ENCODE data around the gene CNTNAP2. TPM values are rescaled to one million over a fixed set of nuclear protein-coding genes. Genes with fewer than 3 reads are reported as not detected.

Gene CNTNAP2
- total RNA-seq, 2 donors from 2014 or later: 171 to 228 TPM

DNA sequence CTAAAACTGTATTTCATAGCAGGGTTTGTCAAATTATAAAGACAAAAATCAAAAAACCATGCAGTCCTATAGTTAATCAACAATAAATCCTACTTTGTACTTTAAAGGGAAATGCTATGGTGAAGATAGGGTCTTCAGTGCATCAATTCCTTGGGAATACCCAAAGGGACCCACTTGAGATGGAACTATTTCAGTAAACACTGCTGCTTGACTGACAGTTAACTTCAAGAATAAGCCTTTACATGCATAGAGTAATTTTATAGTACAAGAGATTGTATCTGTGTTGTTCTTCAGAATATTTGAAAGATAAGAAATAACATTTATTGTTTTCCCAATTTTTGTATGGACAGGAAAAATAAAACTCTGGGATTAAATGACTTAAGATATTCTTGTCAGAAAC is 1179.6 kb downstream of the CNTNAP2 start:
- H3K4me3 Mint-ChIP-seq: no peak overlapping the region

DNA sequence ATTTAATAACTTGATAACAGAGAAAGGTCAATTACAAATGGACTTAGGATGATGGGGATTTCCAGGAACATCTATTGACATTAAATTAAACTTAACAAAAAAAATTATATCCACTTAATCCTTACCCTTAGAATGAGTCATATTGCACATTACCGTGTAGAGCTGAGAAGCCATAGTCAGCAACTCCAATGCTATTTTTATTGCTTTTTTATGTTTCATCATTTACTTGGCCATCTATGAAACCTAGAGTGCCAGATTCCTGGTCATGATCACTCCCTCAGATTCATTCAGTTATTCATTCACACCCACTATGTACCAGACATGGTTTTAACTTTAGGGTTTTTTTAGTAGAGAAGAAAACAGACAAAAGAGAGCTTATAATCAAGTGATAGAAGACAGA is 1180.4 kb downstream of the CNTNAP2 start:
- no peaks in the 10 kb centered on the region for H3K9me3 ChIP-seq (ENCODE audit: control insufficient read depth, low read length)
- 100% methylated on average over 1 of the region's 1 CpG; no CpG with 5 or more reads in 1 of the 2 experiments for WGBS, 2 experiments (ENCODE audit: insufficient coverage in 1 of 2, insufficient read length in 1 of 2)
- H3K36me3 Mint-ChIP-seq (ENCODE audit: low read depth): no peaks in the 10 kb centered on the region
- no peak overlapping the region for H3K4me3 Mint-ChIP-seq
- H3K27ac ChIP-seq (ENCODE audit: low read depth, low read length): no peak overlapping the region
- H3K4me3 ChIP-seq (ENCODE audit: low read length): no peak overlapping the region
- H3K27me3 Mint-ChIP-seq (ENCODE audit: insufficient read depth): no peaks in the 10 kb centered on the region
- TF ChIP-seq, protein P1, sequence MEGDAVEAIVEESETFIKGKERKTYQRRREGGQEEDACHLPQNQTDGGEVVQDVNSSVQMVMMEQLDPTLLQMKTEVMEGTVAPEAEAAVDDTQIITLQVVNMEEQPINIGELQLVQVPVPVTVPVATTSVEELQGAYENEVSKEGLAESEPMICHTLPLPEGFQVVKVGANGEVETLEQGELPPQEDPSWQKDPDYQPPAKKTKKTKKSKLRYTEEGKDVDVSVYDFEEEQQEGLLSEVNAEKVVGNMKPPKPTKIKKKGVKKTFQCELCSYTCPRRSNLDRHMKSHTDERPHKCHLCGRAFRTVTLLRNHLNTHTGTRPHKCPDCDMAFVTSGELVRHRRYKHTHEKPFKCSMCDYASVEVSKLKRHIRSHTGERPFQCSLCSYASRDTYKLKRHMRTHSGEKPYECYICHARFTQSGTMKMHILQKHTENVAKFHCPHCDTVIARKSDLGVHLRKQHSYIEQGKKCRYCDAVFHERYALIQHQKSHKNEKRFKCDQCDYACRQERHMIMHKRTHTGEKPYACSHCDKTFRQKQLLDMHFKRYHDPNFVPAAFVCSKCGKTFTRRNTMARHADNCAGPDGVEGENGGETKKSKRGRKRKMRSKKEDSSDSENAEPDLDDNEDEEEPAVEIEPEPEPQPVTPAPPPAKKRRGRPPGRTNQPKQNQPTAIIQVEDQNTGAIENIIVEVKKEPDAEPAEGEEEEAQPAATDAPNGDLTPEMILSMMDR (conservative IDR thresholded peaks at IDR 0.05): no peak
- no peak for DNase-seq
- H3K4me1 ChIP-seq (ENCODE audit: control insufficient read depth, insufficient read depth, low read length): no peaks in the 10 kb centered on the region
- no peaks in the 10 kb centered on the region for H3K4me1 Mint-ChIP-seq
- H3K9ac ChIP-seq (ENCODE audit: extremely low read depth, low read length, poor library complexity, severe bottlenecking): no peak overlapping the region
- H3K27me3 ChIP-seq (ENCODE audit: control insufficient read depth, insufficient read depth, low read length, poor library complexity, severe bottlenecking): no peaks in the 10 kb centered on the region
- no peaks in the 10 kb centered on the region for H3K36me3 ChIP-seq (ENCODE audit: control insufficient read depth, insufficient read depth, low read length)
- H3K9me3 Mint-ChIP-seq: no peaks in the 10 kb centered on the region
- no peak overlapping the region for H3K27ac Mint-ChIP-seq

More for the DNA sequence above, 1179.6 kb downstream of the CNTNAP2 start:
- H3K27ac Mint-ChIP-seq: no peak overlapping the region
- TF ChIP-seq, protein P1 (conservative IDR thresholded peaks at IDR 0.05): no peak
- Histone ChIP-seq H3K9ac (ENCODE audit: extremely low read depth, low read length, poor library complexity, severe bottlenecking) (no peak overlapping the region), H3K36me3 (ENCODE audit: control insufficient read depth, insufficient read depth, low read length) (no peaks in the 10 kb centered on the region), H3K9me3 (ENCODE audit: control insufficient read depth, low read length) (no peaks in the 10 kb centered on the region), H3K4me1 (ENCODE audit: control insufficient read depth, insufficient read depth, low read length) (no peaks in the 10 kb centered on the region), H3K4me3 (ENCODE audit: low read length) (no peak overlapping the region), H3K27me3 (ENCODE audit: control insufficient read depth, insufficient read depth, low read length, poor library complexity, severe bottlenecking) (no peaks in the 10 kb centered on the region), H3K27ac (ENCODE audit: low read depth, low read length) (no peak overlapping the region)
- H3K27me3 Mint-ChIP-seq (ENCODE audit: insufficient read depth): no peaks in the 10 kb centered on the region
- H3K36me3 Mint-ChIP-seq (ENCODE audit: low read depth): no peaks in the 10 kb centered on the region
- H3K4me1 Mint-ChIP-seq: no peaks in the 10 kb centered on the region
- DNase-seq: no peak
- no peaks in the 10 kb centered on the region for H3K9me3 Mint-ChIP-seq

DNA sequence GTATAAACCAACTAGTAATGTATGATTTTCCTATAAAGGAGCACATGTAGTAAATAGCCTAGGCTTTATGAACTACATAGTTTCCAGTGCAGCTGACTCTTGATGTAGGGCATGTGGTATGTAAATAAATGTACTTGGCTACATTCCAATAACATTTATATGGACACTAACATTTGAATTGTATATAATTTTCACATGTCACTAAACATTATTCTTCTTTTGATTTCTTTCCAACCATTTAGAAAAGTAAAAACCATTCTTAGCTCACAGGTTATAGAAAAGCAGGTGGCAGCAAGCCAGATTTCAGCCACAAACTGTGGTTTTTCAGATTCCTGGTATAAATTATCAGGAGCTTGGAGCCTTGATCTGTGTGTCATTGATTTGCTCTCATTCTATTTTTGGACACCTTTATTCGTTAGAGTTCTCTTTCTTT is 1182.0 kb downstream of the CNTNAP2 start:
- no peak for DNase-seq
- H3K9ac ChIP-seq (ENCODE audit: extremely low read depth, low read length, poor library complexity, severe bottlenecking): no peak overlapping the region
- Mint-ChIP-seq H3K4me3 (no peak overlapping the region), H3K4me1 (no peaks in the 10 kb centered on the region), H3K27me3 (ENCODE audit: insufficient read depth) (no peaks in the 10 kb centered on the region), H3K27ac (no peak overlapping the region), H3K9me3 (no peaks in the 10 kb centered on the region), H3K36me3 (ENCODE audit: low read depth) (no peaks in the 10 kb centered on the region)
- no peaks in the 10 kb centered on the region for H3K9me3 ChIP-seq (ENCODE audit: control insufficient read depth, low read length)
- no peaks in the 10 kb centered on the region for H3K27me3 ChIP-seq (ENCODE audit: control insufficient read depth, insufficient read depth, low read length, poor library complexity, severe bottlenecking)
- TF ChIP-seq, protein P1 (conservative IDR thresholded peaks at IDR 0.05): no peak
- 85 to 89% methylated on average over 1 of the region's 1 CpG for WGBS, 2 experiments (ENCODE audit: insufficient coverage in 1 of 2, insufficient read length in 1 of 2)
- H3K4me3 ChIP-seq (ENCODE audit: low read length): no peak overlapping the region
- H3K36me3 ChIP-seq (ENCODE audit: control insufficient read depth, insufficient read depth, low read length): no peaks in the 10 kb centered on the region
- H3K27ac ChIP-seq (ENCODE audit: low read depth, low read length): no peak overlapping the region
- no peaks in the 10 kb centered on the region for H3K4me1 ChIP-seq (ENCODE audit: control insufficient read depth, insufficient read depth, low read length)
